ENCODE measurements around the gene LZTFL1.

- no peak for TF ChIP-seq CTCF (conservative IDR thresholded peaks at IDR 0.05)
- TF ChIP-seq ZFX (IDR thresholded peaks at IDR 0.05): no peak
Measured at GRCh38 chr3:45819543-45819942, 22.4 kb downstream of the LZTFL1 start.
